GM23248 (cell line): ENCODE measurements around the gene SGTB.

Source experiments
- EZH2 ChIP-seq: fragments of 200-600 bp; sonication (generic); IDR thresholded peaks from 2 replicates; pipeline ENCODE4 v1.6.1; 2018; ENCODE audit warnings: antibody characterized with exemption, mild to moderate bottlenecking; ENCODE audit not compliant: insufficient read depth, poor library complexity, severe bottlenecking
- EZH2phosphoT487 ChIP-seq: fragments of 200-600 bp; sonication (generic); IDR thresholded peaks from 2 replicates; pipeline ENCODE4 v1.6.1; 2018; ENCODE audit warnings: antibody characterized with exemption, moderate library complexity, mild to moderate bottlenecking, low read depth; ENCODE audit not compliant: insufficient read depth

GRCh38 chr5:65769539-65769938 lies 47.6 kb upstream of the SGTB start:
- TF ChIP-seq EZH2phosphoT487 (no peak), EZH2 (no peak)
